ENCODE data around the gene ONECUT1. TPM values are rescaled to one million over a fixed set of nuclear protein-coding genes. Genes with fewer than 3 reads are reported as not detected.

ONECUT1 gene
- total and polyA plus RNA-seq, 7 donors = 0.36 TPM; not detected in 6

GRCh38 chr15:52788099-52788986 is 1.8 kb downstream of the ONECUT1 start:
- Histone ChIP-seq H3K9me3 (peaks cover 0 to 4% (median 0%) of the 10 kb centered on the region in 4 donors), H3K27me3 (peaks cover 72 to 93% (median 77%) of the 10 kb centered on the region in 3 donors), H3K4me3 (no peak overlapping the region), H3K27ac (no peak overlapping the region), H3K36me3 (no peaks in the 10 kb centered on the region), H3K4me1 (peaks cover 0 to 71% (median 63%) of the 10 kb centered on the region in 4 donors)
- DNase-seq = no peak
- intact Hi-C loops (cut with DNase I) = no loop called here
- WGBS, 2 donors = 6 to 10% methylated on average over 58 of the region's 58 CpGs
- no peak for TF ChIP-seq POLR2A (IDR thresholded peaks at IDR 0.05)
- TF ChIP-seq EP300 (IDR thresholded peaks at IDR 0.05) = no peak
- no peak for TF ChIP-seq CTCF (IDR thresholded peaks at IDR 0.05)
- TF ChIP-seq POLR2AphosphoS5 (IDR thresholded peaks at IDR 0.05) = no peak

GRCh38 chr15:52787549-52788098 is 2.5 kb downstream of the ONECUT1 start:
- Histone ChIP-seq H3K4me1 (peaks cover 0 to 76% (median 63%) of the 10 kb centered on the region in 4 donors), H3K4me3 (no peak overlapping the region), H3K36me3 (no peaks in the 10 kb centered on the region), H3K27ac (no peak overlapping the region), H3K27me3 (peaks cover 75 to 94% (median 79%) of the 10 kb centered on the region in 3 donors), H3K9me3 (peaks cover 0 to 4% (median 0%) of the 10 kb centered on the region in 4 donors)
- no peak for TF ChIP-seq POLR2A (IDR thresholded peaks at IDR 0.05)
- no peak for TF ChIP-seq POLR2AphosphoS5 (IDR thresholded peaks at IDR 0.05)
- no peak for TF ChIP-seq EP300 (IDR thresholded peaks at IDR 0.05)
- no peak for TF ChIP-seq CTCF (IDR thresholded peaks at IDR 0.05)
- intact Hi-C loops (cut with DNase I) = no loop called here
- 4 to 11% methylated on average over 27 of the region's 27 CpGs for WGBS, 2 donors
- DNase-seq = no peak

DNA sequence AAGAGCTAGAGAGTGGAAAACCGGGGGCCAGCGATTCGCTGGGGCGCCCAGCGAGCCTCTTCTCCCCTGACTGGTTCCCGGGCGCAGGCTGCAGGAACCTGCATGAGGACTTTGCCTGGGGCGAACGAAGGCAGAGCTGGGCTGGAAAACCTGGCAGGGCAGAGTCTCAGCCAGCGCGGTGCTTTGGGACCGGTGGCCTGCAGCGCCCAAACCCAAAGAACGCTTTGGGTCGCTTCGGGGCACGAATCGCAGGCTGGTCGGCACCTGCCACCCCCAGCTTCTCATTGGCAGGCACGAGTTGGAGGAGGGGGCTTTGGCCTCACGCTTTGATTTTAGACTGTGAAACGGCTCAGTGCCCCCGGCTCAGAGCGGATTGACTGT is 3.0 kb downstream of the ONECUT1 start:
- intact Hi-C loops (cut with DNase I) = no loop called here
- 6 to 11% methylated on average over 24 of the region's 24 CpGs for WGBS, 2 donors
- H3K4me3 ChIP-seq = no peak overlapping the region
- H3K36me3 ChIP-seq = no peaks in the 10 kb centered on the region
- H3K27me3 ChIP-seq = peaks cover 79 to 97% (median 83%) of the 10 kb centered on the region in 3 donors
- H3K9me3 ChIP-seq = peaks cover 0 to 4% (median 0%) of the 10 kb centered on the region in 4 donors
- H3K27ac ChIP-seq = no peak overlapping the region
- peaks cover 0 to 76% (median 63%) of the 10 kb centered on the region in 4 donors for H3K4me1 ChIP-seq
- no peak for TF ChIP-seq POLR2A (IDR thresholded peaks at IDR 0.05)
- TF ChIP-seq POLR2AphosphoS5 (IDR thresholded peaks at IDR 0.05) = no peak
- no peak for TF ChIP-seq EP300 (IDR thresholded peaks at IDR 0.05)
- TF ChIP-seq CTCF (IDR thresholded peaks at IDR 0.05) = no peak
- no peak for DNase-seq

DNA sequence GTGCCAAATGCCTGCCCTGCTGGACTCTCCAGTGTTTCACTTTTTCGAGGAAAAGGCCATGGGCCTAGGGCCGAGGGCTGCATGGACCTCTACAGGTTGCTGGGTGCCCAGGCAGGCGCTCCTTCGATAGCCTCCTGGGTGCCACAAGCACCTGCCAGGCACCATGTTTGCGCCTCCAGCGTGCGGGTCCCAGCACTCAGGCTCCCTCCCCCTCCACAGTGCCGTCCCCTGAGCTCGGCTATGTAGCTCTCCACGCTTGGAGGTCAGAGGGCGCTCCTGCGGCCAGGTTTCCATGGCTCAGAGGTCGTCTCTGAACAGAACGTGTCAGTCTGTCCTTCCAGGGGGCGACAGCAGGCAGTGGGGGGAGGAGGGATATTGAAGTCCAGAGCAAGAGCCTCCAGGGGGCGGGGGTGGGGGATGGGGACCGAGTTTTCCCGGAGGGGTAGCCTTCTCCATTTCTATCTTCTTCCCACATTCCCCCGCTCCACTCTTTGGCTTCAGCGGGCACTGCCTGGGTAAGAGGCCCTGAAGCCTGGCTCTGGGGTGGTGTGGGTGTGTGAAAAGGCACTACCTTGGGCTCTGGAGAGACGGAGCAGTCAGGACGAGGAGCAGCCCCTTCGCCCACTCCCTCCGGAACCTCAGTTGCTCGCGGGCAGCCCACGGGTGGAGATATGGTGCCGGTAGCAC is 3.6 kb downstream of the ONECUT1 start:
- Histone ChIP-seq H3K4me3 (no peak overlapping the region), H3K9me3 (peaks cover 0 to under 1% (median 0%) of the 10 kb centered on the region in 4 donors), H3K36me3 (no peaks in the 10 kb centered on the region), H3K4me1 (peaks cover 0 to 76% (median 63%) of the 10 kb centered on the region in 4 donors), H3K27ac (no peak overlapping the region), H3K27me3 (peaks cover 79 to 99% (median 82%) of the 10 kb centered on the region in 3 donors)
- TF ChIP-seq CTCF (IDR thresholded peaks at IDR 0.05) (no peak), EP300 (IDR thresholded peaks at IDR 0.05) (no peak), POLR2AphosphoS5 (IDR thresholded peaks at IDR 0.05) (no peak), POLR2A (IDR thresholded peaks at IDR 0.05) (no peak)
- 11 to 24% methylated on average over 28 of the region's 28 CpGs for WGBS, 2 donors
- no peak for DNase-seq
- intact Hi-C loops (cut with DNase I) = no loop called here

Data from sigmoid colon (tissue), 7 donors.